Activated naive CD8-positive, alpha-beta T cell treated with anti-CD3 and anti-CD28 coated beads for 36 hours (primary cell): ENCODE measurements around the gene SCAF4. TPM values are rescaled to one million over a fixed set of nuclear protein-coding genes. Genes with fewer than 3 reads are reported as not detected.

Experiments used
- DNase-seq: peaks from one replicate; pipeline ENCODE4 v3.0.0; 2021
- H3K27ac Mint-ChIP-seq: one replicate; pipeline ENCODE4 v1.8.0; 2022; ENCODE audit warnings: mild to moderate bottlenecking, moderate library complexity, mixed read lengths
- H3K27me3 Mint-ChIP-seq: one replicate; pipeline ENCODE4 v1.8.0; 2022; ENCODE audit warnings: mild to moderate bottlenecking, mixed read lengths
- H3K36me3 Mint-ChIP-seq: one replicate; pipeline ENCODE4 v1.8.0; 2021; ENCODE audit warnings: mild to moderate bottlenecking, mixed read lengths
- H3K4me1 Mint-ChIP-seq: one replicate; pipeline ENCODE4 v1.8.0; 2021; ENCODE audit warnings: mixed read lengths
- H3K4me3 Mint-ChIP-seq: one replicate; pipeline ENCODE4 v1.8.0; 2022; ENCODE audit warnings: mild to moderate bottlenecking, moderate library complexity, mixed read lengths
- H3K9me3 Mint-ChIP-seq: one replicate; pipeline ENCODE4 v1.8.0; 2022; ENCODE audit warnings: mixed read lengths
- total RNA-seq, 2 experiments: library from RNA; stranded (reverse); gene quantifications; one replicate each; pipeline ENCODE4 v1.2.3, GENCODE V29; 2021

The SCAF4 gene
- total RNA-seq, 2 experiments from 2014 or later: 50.3 to 55.4 TPM

DNA sequence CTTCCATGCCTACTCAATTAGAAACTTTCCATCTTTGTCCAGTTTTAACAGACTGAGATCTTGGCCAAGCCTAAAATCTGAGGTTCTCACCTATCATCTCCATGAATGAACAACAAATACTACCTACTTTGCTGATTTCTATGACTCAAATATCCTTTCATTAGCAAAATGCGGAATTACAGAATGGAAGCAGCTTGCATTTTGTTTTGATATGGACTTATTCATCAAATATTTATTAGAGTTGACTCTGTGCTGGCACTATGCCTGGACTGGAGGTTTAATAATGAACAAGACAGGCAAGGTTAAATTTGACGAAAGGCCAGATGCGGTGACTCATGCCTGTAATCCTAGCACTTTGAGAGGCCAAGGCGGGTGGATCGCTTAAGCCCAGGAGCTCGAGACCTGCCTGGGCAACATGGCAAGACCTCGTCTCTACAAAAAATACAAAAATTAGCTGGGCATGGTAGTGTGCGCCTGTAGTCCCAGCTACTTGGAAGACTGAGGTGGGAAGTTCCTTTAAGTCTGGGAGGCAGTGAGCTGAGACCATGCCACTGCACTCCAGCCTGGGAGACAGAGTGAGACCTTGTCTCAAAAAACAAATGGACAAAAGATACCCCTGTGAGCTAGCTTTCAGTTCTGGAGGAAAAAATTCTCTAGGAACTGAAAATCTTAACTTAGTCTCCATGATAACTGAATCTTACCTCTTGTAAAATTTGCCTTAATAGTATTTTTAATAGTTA, 101.8 kb downstream of the SCAF4 start:
- H3K27ac Mint-ChIP-seq: no peak overlapping the region
- H3K4me1 Mint-ChIP-seq: no peaks in the 10 kb centered on the region
- H3K4me3 Mint-ChIP-seq: no peak overlapping the region
- no peaks in the 10 kb centered on the region for H3K36me3 Mint-ChIP-seq
- H3K27me3 Mint-ChIP-seq: no peaks in the 10 kb centered on the region
- DNase-seq: no peak
- H3K9me3 Mint-ChIP-seq: peaks cover 4% of the 10 kb centered on the region

DNA sequence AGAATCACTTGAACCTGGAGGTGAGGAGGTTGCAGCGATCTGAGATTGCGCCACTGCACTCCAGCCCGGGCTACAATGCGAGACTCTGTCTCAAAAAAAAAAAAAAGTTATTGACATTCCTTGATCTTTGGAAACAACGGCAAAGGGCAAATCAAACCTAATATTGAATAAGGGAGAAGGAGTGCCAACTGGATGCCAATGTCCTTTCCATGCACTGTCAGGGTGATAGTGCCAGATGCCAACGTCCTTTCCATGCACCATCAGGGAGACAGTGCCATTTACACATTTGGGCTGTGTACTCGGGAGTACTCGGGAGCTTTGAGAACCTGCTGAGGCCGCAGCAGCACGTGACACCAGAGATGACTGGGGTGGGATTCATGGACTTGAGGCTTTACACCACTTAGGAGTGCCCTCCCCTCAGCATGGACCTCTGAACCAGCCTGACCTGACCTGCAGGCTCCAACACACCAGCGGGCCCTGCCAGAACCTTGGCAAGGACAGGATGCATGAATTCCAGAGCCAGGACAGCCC, 106.9 kb downstream of the SCAF4 start:
- Mint-ChIP-seq H3K4me1 (peaks cover 6% of the 10 kb centered on the region), H3K9me3 (no peaks in the 10 kb centered on the region), H3K36me3 (no peaks in the 10 kb centered on the region), H3K27me3 (no peaks in the 10 kb centered on the region), H3K4me3 (no peak overlapping the region), H3K27ac (no peak overlapping the region)
- no peak for DNase-seq

DNA sequence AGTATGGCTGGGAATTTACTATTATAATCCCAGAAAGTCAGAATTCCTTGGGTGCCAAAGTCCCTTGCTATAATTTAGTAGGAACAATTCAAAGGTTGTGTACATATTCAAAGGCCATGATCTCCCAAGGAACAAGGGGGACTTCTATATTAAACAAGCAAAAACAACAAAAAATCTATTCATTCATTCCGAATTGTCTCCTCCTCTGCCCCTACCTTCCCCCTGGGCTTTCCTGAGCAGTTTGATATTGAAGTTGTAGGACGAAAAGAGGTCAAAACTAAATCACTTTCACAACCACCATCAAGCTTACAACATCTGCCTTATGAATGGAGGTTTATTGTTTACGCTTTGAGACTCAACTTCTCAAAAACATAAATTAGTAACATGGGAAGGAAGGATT, 107.7 kb downstream of the SCAF4 start:
- DNase-seq: no peak
- Mint-ChIP-seq H3K27me3 (no peaks in the 10 kb centered on the region), H3K27ac (no peak overlapping the region), H3K9me3 (no peaks in the 10 kb centered on the region), H3K4me1 (peaks cover 6% of the 10 kb centered on the region), H3K36me3 (no peaks in the 10 kb centered on the region), H3K4me3 (no peak overlapping the region)

DNA sequence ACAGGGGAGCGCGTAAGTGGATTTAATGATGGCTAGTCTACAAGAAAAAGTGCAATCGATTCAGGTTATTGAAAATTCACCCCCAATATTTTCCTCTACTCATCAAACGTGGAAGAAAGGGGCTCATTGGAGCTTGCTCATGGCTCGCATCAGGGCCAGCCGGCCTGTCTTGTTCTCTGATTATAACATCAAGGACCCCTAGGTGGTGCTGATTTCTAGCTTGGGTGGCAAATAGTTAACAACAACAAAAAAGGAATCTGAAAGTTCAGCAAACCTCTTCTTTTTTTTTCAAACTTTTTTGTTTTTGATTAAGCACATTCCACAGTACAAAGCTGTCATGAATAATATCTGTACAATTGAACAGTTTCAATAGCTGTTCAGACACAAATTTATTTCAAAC, 108.3 kb downstream of the SCAF4 start:
- no peaks in the 10 kb centered on the region for H3K36me3 Mint-ChIP-seq
- no peak overlapping the region for H3K27ac Mint-ChIP-seq
- H3K4me1 Mint-ChIP-seq: peaks cover 6% of the 10 kb centered on the region
- no peaks in the 10 kb centered on the region for H3K27me3 Mint-ChIP-seq
- no peaks in the 10 kb centered on the region for H3K9me3 Mint-ChIP-seq
- DNase-seq: no peak
- no peak overlapping the region for H3K4me3 Mint-ChIP-seq

DNA sequence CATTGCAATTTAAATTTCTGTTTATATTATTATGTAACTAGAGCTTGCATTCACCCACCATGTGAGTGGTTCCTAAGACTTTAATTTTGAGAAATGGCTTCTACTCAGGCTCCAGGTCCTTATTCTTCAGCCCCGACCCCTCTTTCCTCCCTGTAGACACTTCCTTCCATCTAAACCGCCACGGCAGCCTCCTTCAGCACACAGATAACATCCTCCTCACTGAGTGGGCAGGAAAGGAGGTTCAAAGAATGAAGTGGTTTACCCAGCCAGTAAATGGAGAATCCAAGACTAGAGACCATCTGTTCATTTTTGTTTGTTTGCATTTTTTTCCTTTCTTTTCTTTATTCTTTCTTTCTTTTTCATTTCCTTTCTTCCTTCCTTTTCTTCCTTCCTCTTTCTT, 109.5 kb downstream of the SCAF4 start:
- no peak for DNase-seq
- H3K27me3 Mint-ChIP-seq: no peaks in the 10 kb centered on the region

More for the DNA sequence above, 109.5 kb downstream of the SCAF4 start:
- Mint-ChIP-seq H3K27ac (no peak overlapping the region), H3K4me1 (peaks cover 6% of the 10 kb centered on the region), H3K36me3 (no peaks in the 10 kb centered on the region), H3K9me3 (no peaks in the 10 kb centered on the region), H3K4me3 (no peak overlapping the region)

Other genes starting within 250 kb of the SCAF4 start
- gene SOD1, start 72.4 kb downstream of the SCAF4 start, total RNA-seq: 100 to 1,000 TPM; 316 to 328 TPM
- under 1 TPM; 0.42 to 0.54 TPM for gene HUNK, start 140.9 kb upstream of the SCAF4 start, total RNA-seq